ENCODE measurements around the gene ARL14EPL. TPM values are rescaled to one million over a fixed set of nuclear protein-coding genes. Genes with fewer than 3 reads are reported as not detected.

ARL14EPL gene
- total and polyA plus RNA-seq, 2 experiments from 2014 or later, result not detected

- no peaks in the 10 kb centered on the region for H3F3A ChIP-seq (replicated peaks; ENCODE audit: low read depth)
- H3K27me3 ChIP-seq (ENCODE audit: insufficient read depth), result no peaks in the 10 kb centered on the region
- no peaks in the 10 kb centered on the region for H3K9me3 Mint-ChIP-seq
- no peak overlapping the region for H3K27ac ChIP-seq (ENCODE audit: low read depth)
- H3K36me3 Mint-ChIP-seq (ENCODE audit: low read depth), result no peaks in the 10 kb centered on the region
- H3K36me3 ChIP-seq (ENCODE audit: insufficient read depth), result no peaks in the 10 kb centered on the region
- no peaks in the 10 kb centered on the region for H3K79me2 ChIP-seq (replicated peaks; ENCODE audit: insufficient read depth)
- no peak overlapping the region for H2AFZ ChIP-seq
- H3K4me3 ChIP-seq, result no peak overlapping the region
- peaks cover 2% of the 10 kb centered on the region for H3K27me3 Mint-ChIP-seq (ENCODE audit: insufficient read depth, low read depth, poor library complexity)
- H4K20me1 ChIP-seq (replicated peaks; ENCODE audit: insufficient read depth), result no peaks in the 10 kb centered on the region
- DNase-seq (ENCODE audit: low spot score) (no peak), ATAC-seq (no peak)
- peaks cover 21% of the 10 kb centered on the region for H3K4me1 Mint-ChIP-seq
- no peak overlapping the region for H3K4me3 Mint-ChIP-seq
- H3K9me2 ChIP-seq (ENCODE audit: insufficient read depth), result no peaks in the 10 kb centered on the region
- no peak overlapping the region for H3K4me2 ChIP-seq
- peak in 1 of 2 experiments; percentile 38; a peak in 3 of 4 replicates for TF ChIP-seq CTCF (conservative IDR thresholded peaks at IDR 0.05; ENCODE audit: low read depth in 2 of 2)
- no peak for TF ChIP-seq STAT1 (IDR thresholded peaks at IDR 0.05; ENCODE audit: unreplicated experiment)
- no peak for TF ChIP-seq CREB1 (CRISPR knock-in tag; IDR thresholded peaks at IDR 0.05; ENCODE audit: low read depth)
- no peak overlapping the region for H3K27ac Mint-ChIP-seq
- peaks cover 14% of the 10 kb centered on the region; the same call in 1 of the 2 replicates for H3K4me1 ChIP-seq (ENCODE audit: insufficient read depth)
Observed at GRCh38 chr5:116037236-116037822, 5.1 kb downstream of the ARL14EPL start.

- H4K20me1 ChIP-seq (replicated peaks; ENCODE audit: insufficient read depth), result no peaks in the 10 kb centered on the region
- H2AFZ ChIP-seq, result peak overlapping the region; percentile 60; the same call in 1 of the 2 replicates
- Mint-ChIP-seq H3K4me1 (peaks cover 21% of the 10 kb centered on the region), H3K4me3 (no peak overlapping the region), H3K27ac (no peak overlapping the region), H3K27me3 (ENCODE audit: insufficient read depth, low read depth, poor library complexity) (peaks cover 2% of the 10 kb centered on the region), H3K36me3 (ENCODE audit: low read depth) (no peaks in the 10 kb centered on the region), H3K9me3 (no peaks in the 10 kb centered on the region)
- H3F3A ChIP-seq (replicated peaks; ENCODE audit: low read depth), result no peaks in the 10 kb centered on the region
- no peaks in the 10 kb centered on the region for H3K79me2 ChIP-seq (replicated peaks; ENCODE audit: insufficient read depth)
- H3K27me3 ChIP-seq (ENCODE audit: insufficient read depth), result no peaks in the 10 kb centered on the region
- no peak overlapping the region for H3K4me3 ChIP-seq
- no peaks in the 10 kb centered on the region for H3K9me2 ChIP-seq (ENCODE audit: insufficient read depth)
- H3K4me1 ChIP-seq (ENCODE audit: insufficient read depth), result peaks cover 11% of the 10 kb centered on the region; the same call in 1 of the 2 replicates
- DNase-seq (ENCODE audit: low spot score) (no peak), ATAC-seq (no peak)
- no peaks in the 10 kb centered on the region for H3K36me3 ChIP-seq (ENCODE audit: insufficient read depth)
- no peak overlapping the region for H3K27ac ChIP-seq (ENCODE audit: low read depth)
- H3K4me2 ChIP-seq, result no peak overlapping the region
- no peak for TF ChIP-seq ETS1 (IDR thresholded peaks at IDR 0.05)
- no peak for TF ChIP-seq EZH2 (IDR thresholded peaks at IDR 0.05; ENCODE audit: low read depth, unreplicated experiment)
- TF ChIP-seq EZH2phosphoT487 (IDR thresholded peaks at IDR 0.05; ENCODE audit: unreplicated experiment), result no peak
- TF ChIP-seq NANOG (IDR thresholded peaks at IDR 0.05; ENCODE audit: borderline replicate concordance), result no peak
- no peak for TF ChIP-seq CTCF (conservative IDR thresholded peaks at IDR 0.05; ENCODE audit: low read depth in 2 of 2)
- TF ChIP-seq CREB1 (CRISPR knock-in tag; IDR thresholded peaks at IDR 0.05; ENCODE audit: low read depth), result no peak
- no peak for TF ChIP-seq ZNF114 (CRISPR knock-in tag; IDR thresholded peaks at IDR 0.05)
- TF ChIP-seq REST (IDR thresholded peaks at IDR 0.05; ENCODE audit: unreplicated experiment), result no peak
- TF ChIP-seq POLR2AphosphoS5 (IDR thresholded peaks at IDR 0.05; ENCODE audit: low read depth), result no peak
- TF ChIP-seq JUNB (IDR thresholded peaks at IDR 0.05; ENCODE audit: unreplicated experiment), result no peak
Observed at GRCh38 chr5:116038817-116039216, 6.5 kb downstream of the ARL14EPL start.
